ENCODE data around the gene SEC61A1.

The SEC61A1 gene

DNA sequence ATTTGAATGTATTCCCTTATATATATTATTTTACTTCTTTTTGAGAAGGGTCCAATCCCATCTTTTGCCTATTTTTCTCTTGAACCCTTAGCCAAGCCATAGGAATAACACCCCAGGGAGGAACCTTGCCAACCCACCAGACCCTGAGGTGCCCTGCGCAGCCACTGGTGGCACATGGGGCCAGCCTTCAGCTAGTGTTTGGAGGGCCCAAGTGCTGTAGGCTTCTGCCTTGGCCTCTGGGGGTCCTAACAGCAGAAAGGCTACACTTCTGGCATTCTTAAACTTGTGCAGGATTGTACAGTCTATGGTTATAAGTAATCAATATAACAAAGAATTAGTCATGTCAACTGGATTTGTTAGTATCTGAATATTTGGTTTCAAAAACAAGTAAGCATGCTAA, 36.9 kb downstream of the SEC61A1 start:
- peaks cover 50% of the 10 kb centered on the region for H3K36me3 ChIP-seq
- TF ChIP-seq, protein P1, sequence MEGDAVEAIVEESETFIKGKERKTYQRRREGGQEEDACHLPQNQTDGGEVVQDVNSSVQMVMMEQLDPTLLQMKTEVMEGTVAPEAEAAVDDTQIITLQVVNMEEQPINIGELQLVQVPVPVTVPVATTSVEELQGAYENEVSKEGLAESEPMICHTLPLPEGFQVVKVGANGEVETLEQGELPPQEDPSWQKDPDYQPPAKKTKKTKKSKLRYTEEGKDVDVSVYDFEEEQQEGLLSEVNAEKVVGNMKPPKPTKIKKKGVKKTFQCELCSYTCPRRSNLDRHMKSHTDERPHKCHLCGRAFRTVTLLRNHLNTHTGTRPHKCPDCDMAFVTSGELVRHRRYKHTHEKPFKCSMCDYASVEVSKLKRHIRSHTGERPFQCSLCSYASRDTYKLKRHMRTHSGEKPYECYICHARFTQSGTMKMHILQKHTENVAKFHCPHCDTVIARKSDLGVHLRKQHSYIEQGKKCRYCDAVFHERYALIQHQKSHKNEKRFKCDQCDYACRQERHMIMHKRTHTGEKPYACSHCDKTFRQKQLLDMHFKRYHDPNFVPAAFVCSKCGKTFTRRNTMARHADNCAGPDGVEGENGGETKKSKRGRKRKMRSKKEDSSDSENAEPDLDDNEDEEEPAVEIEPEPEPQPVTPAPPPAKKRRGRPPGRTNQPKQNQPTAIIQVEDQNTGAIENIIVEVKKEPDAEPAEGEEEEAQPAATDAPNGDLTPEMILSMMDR (IDR thresholded peaks at IDR 0.05; ENCODE audit: low read depth, low read length): no peak
- DNase-seq: no peak

DNA sequence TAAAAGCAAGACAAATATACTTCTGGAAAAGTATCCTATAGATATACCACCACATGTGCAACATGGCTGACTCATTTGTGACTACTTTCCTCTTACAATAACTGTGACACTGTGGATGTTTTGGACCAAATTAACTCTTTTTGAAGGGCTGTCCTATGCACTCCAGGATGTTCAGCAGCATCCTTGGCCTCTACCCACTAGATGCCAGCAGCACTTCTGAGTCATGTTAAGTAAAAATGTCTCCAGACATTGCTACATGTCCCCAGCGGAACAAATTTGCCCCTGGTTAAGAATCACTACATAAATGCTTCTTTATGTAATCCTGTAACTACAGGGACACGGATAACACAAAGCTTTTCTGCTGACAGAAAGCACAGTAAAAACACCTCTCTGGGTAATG, 39.3 kb downstream of the SEC61A1 start:
- no peak overlapping the region for H3K4me3 ChIP-seq (ENCODE audit: low read depth, low read length)
- H3K27me3 ChIP-seq (ENCODE audit: insufficient read depth, low read depth, severe bottlenecking): no peaks in the 10 kb centered on the region
- DNase-seq: no peak
- TF ChIP-seq, protein P1 (IDR thresholded peaks at IDR 0.05; ENCODE audit: low read depth, low read length): no peak
- H3K9me3 ChIP-seq (ENCODE audit: severe bottlenecking): no peaks in the 10 kb centered on the region
- no peak overlapping the region for H3K27ac ChIP-seq
- H3K36me3 ChIP-seq: peaks cover 51% of the 10 kb centered on the region

More for the DNA sequence above, 36.9 kb downstream of the SEC61A1 start:
- Histone ChIP-seq H3K9me3 (ENCODE audit: severe bottlenecking) (no peaks in the 10 kb centered on the region), H3K27ac (no peak overlapping the region), H3K27me3 (ENCODE audit: insufficient read depth, low read depth, severe bottlenecking) (no peaks in the 10 kb centered on the region), H3K4me3 (ENCODE audit: low read depth, low read length) (no peak overlapping the region)

DNA sequence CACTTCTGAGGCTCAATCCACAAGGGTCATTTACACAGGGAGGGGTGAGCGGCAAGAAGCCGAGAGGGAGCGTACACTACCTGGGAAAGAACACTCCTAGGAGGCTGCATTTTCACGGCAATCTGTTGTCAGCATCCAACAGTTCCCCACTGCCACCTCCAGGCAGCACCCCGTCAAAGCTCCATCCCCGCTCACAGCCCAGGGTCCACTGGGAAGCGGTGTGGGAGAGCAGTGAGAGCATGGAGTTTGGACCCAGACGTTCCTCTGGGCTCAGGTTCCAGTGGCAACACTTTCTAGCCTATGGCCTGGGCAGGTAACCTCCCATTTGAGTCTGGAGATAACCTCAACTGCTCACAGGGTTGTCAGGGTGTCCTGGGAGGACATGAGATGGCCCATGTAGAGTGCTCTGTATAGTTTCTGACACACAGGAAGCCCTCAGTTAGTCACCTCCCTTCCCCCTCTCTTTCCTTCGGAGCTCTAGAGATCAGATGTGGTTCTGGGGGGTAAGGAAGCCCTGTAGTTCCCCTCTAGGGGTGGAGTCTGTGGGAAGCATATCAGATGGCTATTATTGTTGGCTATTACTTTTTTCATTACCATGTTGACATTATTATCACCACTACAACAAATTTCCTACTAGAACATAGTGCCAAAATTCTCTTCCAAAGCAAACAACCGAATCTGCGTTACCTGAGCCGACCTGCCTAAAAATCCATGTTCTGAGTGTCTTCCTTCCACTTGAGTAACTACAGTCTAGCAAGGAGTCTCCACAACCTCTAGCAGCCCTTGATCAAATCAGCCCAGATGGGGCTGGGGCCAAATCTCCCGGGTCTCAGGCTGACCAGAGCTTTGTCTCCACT, 42.3 kb downstream of the SEC61A1 start:
- H3K36me3 ChIP-seq: peaks cover 66% of the 10 kb centered on the region
- H3K4me3 ChIP-seq (ENCODE audit: low read depth, low read length): no peak overlapping the region
- no peak for DNase-seq
- no peak overlapping the region for H3K27ac ChIP-seq
- no peaks in the 10 kb centered on the region for H3K9me3 ChIP-seq (ENCODE audit: severe bottlenecking)
- H3K27me3 ChIP-seq (ENCODE audit: insufficient read depth, low read depth, severe bottlenecking): no peaks in the 10 kb centered on the region
- TF ChIP-seq, protein P1 (IDR thresholded peaks at IDR 0.05; ENCODE audit: low read depth, low read length): no peak

DNA sequence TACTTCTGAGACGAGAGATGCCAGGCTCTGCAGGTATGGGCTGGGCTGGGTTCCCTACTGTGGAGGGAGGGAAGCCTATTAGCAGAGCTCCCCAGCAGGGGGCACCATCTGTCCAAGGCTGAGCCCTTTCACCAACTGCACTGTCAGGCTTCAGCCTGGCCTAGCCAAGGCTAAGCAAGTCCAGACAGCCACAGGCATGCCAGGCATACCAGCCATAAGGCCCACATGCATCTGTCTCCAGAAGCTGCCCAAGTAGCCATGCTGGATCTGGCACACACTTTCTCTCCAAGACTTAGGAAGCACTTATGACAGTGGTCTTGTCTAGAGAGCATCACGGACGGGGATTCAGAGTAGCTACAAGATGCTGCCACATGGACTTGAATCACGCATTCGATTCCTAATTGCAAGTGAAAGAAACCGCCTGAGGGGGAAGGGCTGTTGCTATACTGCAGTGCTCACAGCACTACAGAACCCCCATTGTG, 43.0 kb downstream of the SEC61A1 start:
- Histone ChIP-seq H3K27ac (peak overlapping the region; percentile 42; the same call in 1 of the 2 replicates), H3K4me3 (ENCODE audit: low read depth, low read length) (no peak overlapping the region)
- TF ChIP-seq, protein P1 (IDR thresholded peaks at IDR 0.05; ENCODE audit: low read depth, low read length): peak; percentile 91

GRCh38 chr3:128098234-128098633, 46.0 kb downstream of the SEC61A1 start:
- Histone ChIP-seq H3K4me3 (ENCODE audit: low read depth, low read length) (no peak overlapping the region), H3K9me3 (ENCODE audit: severe bottlenecking) (no peaks in the 10 kb centered on the region), H3K27ac (no peak overlapping the region), H3K27me3 (ENCODE audit: insufficient read depth, low read depth, severe bottlenecking) (no peaks in the 10 kb centered on the region), H3K36me3 (peaks cover 80% of the 10 kb centered on the region)
- DNase-seq: no peak
- TF ChIP-seq, protein P1 (IDR thresholded peaks at IDR 0.05; ENCODE audit: low read depth, low read length): no peak

More for the DNA sequence above, 43.0 kb downstream of the SEC61A1 start:
- H3K27me3 ChIP-seq (ENCODE audit: insufficient read depth, low read depth, severe bottlenecking): no peaks in the 10 kb centered on the region
- peak; percentile 79 for DNase-seq
- H3K36me3 ChIP-seq: peaks cover 72% of the 10 kb centered on the region
- H3K9me3 ChIP-seq (ENCODE audit: severe bottlenecking): no peaks in the 10 kb centered on the region

All from WERI-Rb-1 (cell line).